Measurements from ENCODE around the gene RRP9. TPM values are rescaled to one million over a fixed set of nuclear protein-coding genes. Genes with fewer than 3 reads are reported as not detected.
"Not testable (repeated sequence)": the region's sequence is repeated elsewhere in the genome, so short reads cannot be mapped to it uniquely, and the experiment has no call there.

Gene RRP9, protein sequence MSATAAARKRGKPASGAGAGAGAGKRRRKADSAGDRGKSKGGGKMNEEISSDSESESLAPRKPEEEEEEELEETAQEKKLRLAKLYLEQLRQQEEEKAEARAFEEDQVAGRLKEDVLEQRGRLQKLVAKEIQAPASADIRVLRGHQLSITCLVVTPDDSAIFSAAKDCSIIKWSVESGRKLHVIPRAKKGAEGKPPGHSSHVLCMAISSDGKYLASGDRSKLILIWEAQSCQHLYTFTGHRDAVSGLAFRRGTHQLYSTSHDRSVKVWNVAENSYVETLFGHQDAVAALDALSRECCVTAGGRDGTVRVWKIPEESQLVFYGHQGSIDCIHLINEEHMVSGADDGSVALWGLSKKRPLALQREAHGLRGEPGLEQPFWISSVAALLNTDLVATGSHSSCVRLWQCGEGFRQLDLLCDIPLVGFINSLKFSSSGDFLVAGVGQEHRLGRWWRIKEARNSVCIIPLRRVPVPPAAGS
- polyA plus RNA-seq (2012; ENCODE audit: insufficient read depth, insufficient read length) = 83.8 TPM

DNA sequence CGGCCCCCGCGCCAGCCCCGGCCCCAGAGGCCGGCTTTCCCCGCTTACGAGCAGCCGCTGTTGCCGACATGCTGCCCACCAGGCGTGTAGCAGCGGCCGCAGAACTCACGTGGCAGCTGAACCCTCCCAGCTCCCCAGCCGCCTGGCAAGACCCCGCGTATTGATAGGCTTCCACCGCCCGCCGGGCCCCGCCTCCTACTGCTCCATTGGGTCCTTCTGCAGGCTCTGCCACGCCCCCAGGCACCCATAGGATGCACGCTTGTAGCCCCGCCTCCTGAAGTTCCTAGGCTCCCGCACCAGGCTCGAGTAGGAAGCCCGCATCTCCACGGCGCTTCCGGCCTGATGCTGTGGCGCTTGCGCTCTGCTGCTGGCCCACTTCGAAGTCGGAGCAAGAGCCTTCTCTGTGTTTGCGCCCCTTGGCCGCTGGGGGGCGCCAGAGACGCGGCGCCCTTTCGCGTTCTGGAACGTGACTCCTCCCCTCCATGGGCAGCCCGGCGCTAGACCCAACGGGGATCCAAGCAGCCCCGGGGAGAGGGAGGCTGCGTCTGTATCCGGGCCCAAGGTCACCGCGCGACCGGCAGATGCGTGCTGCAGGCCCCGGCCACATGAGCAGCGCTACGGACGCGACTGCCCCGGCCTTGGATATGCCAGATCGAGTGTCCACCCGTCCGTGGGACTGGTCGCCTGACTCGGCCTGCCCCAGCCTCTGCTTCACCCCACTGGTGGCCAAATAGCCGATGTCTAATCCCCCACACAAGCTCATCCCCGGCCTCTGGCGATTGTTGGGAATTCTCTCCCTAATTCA lies at the start of gene RRP9, which contains the start of gene PARP3:
RRP9 (minus strand) TSS at position 107 of the 805 bp plus-strand sequence; CDS start at position 70, 37 bp downstream.
PARP3 (plus strand) TSS at position 566 of the 805 bp plus-strand sequence. CDS start 993 bp downstream, outside the sequence.
- DNase-seq (ENCODE audit: low read depth, low spot score) = peak; percentile 99
- H3K4me3 ChIP-seq (ENCODE audit: low read length) = peak within 1 kb of the TSS; percentile 88

DNA sequence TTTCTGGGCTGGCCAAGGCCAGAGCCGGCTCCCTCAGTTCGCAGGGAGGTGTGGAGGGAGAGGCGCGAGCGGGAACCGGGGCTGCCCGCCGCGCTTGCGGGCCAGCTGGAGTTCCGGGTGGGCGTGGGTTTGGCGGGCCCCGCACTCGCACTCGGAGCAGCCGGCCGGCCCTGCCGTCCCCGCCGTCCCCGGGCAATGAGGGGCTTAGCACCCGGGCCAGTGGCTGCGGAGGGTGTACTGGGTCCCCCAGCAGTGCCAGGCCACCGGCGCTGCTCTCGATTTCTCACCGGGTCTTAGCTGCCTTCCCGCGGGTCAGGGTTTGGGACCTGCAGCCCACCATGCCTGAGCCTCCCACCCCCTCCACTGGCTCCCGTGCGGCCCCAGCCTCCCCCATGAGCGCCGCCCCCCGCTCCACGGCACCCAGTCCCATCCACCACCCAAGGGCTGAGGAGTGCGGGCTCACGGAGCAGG lies 48.8 kb upstream of the RRP9 start:
- H3K4me3 ChIP-seq (ENCODE audit: low read length) = not testable (repeated sequence)

DNA sequence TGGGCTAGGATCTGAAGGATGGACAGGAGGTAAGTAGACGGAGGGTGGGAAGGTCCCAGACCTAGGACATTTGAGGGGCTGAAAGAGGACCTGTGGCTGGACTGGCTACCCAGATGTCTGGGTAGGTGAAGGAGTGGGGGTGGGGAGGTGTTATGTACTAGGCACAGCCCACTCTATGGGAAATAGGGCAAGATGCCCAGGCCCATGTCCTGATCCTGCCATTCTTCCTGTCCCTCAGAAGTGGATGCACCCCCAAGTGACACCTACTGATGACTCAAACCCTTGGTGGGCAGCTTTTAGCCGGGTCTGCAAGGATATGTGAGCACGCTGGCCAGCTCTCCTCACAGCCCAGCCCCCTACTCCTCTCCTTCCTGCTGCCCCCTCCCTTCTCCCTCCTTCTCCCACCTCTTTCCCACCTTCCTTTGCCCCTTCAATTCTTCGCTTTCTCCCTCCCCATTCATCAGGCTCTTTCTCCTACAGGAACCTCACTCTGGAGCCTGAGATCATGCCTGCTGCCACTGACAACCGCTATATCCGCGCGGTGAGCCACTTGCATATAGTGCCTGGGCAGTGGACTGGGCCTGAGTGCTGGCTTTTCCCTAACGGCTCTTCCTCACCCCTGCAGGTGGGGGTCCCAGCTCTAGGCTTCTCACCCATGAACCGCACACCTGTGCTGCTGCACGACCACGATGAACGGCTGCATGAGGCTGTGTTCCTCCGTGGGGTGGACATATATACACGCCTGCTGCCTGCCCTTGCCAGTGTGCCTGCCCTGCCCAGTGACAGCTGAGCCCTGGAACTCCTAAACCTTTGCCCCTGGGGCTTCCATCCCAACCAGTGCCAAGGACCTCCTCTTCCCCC lies 46.8 kb upstream of the RRP9 start:
- no peak overlapping the region for H3K4me3 ChIP-seq (ENCODE audit: low read length)
- no peak for DNase-seq (ENCODE audit: low read depth, low spot score)

More for the DNA sequence above, 48.8 kb upstream of the RRP9 start:
- not testable (repeated sequence) for DNase-seq (ENCODE audit: low read depth, low spot score)

DNA sequence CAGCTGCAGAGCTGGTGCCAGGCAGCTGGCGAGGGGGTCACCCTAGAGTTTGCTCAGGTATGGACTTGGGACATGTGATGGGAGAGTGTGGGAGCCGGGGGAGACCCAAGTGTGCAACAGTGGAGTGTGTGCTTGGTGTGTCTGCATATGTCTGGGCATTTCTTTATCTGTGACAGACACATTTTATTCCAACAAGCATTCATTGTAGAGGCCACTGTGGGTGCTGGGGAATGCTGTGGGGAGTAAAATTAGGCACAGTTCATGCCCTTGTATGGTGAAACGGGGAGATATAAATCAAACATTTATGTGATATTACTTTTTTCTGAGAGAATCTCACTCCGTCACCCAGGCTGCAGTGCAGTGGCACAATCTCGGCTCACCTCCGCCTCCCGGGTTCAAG lies 45.9 kb upstream of the RRP9 start:
- no peak for DNase-seq (ENCODE audit: low read depth, low spot score)
- no peak overlapping the region for H3K4me3 ChIP-seq (ENCODE audit: low read length)

DNA sequence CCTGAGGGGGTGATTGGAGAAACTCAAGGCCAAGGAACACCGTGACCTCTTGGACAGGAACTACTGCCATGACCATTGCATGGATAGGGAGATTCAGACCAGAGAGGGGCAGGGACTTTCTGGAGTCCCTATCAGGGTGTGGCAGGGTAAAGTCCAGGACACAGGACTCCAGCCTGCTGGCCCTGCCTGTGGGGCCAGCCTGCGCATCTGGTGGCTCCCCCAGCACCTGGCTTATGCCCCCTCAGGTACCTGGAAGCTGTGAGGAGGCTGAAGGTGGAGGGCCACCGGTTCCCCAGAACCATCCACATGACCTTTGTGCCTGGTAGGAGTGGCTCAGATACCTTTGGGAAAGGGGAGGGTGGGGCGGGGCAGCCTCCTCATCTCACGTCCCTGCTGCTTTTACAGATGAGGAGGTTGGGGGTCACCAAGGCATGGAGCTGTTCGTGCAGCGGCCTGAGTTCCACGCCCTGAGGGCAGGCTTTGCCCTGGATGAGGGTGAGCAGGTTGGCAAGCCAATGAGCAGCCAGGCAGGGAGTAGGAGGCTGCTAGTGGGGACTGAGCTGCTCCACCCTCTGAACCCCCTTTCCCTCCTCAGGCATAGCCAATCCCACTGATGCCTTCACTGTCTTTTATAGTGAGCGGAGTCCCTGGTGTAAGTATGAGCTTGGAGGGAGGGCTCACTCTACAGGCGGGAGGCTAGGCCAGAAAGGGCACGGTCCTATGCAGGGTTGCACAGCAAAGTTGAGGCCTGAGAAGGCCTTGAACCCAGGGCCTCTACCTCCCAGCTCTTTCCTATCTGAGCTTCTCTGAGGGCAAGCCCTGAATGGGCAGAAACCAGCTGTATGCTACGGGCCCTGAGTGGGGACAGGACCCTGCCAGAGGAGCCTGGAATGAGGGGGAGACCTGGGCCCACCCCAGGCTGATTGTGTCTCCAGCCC lies 44.6 kb upstream of the RRP9 start:
- DNase-seq (ENCODE audit: low read depth, low spot score) = no peak
- no peak overlapping the region for H3K4me3 ChIP-seq (ENCODE audit: low read length)

DNA sequence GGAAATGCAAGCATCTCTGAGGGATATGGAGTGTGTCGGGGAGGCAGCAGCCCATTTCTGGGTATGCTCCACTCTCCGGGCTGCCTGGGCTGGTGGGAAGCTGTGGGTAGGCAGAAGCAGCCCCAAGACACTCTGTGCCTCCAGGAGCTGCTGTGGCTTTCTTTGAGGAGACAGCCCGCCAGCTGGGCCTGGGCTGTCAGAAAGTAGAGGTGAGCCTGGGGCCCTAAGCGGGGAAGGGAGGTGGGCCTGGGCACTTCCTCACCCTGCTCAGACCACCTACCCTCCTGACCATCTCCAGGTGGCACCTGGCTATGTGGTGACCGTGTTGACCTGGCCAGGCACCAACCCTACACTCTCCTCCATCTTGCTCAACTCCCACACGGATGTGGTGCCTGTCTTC lies 43.4 kb upstream of the RRP9 start:
- H3K4me3 ChIP-seq (ENCODE audit: low read length) = no peak overlapping the region
- no peak for DNase-seq (ENCODE audit: low read depth, low spot score)

DNA sequence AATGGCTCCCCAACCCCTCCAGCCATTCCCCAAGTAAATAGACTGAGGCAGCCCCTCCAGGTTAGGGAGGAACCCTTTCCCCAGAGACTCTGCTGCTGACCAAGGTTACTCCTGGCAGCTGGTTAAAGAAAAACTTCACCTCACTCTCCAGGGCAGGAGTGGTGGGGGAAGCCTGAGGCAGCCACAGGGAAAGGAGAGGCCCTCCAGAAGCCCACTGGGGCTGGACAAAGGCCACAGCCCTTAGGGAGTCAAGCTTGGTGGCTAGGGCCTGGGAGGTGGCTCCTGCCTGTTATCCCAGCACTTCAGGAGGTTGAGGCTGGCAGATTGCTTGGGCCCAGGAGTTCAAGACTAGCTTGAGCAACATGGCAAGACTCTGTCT lies 42.6 kb upstream of the RRP9 start:
- no peak for DNase-seq (ENCODE audit: low read depth, low spot score)
- no peak overlapping the region for H3K4me3 ChIP-seq (ENCODE audit: low read length)

DNA sequence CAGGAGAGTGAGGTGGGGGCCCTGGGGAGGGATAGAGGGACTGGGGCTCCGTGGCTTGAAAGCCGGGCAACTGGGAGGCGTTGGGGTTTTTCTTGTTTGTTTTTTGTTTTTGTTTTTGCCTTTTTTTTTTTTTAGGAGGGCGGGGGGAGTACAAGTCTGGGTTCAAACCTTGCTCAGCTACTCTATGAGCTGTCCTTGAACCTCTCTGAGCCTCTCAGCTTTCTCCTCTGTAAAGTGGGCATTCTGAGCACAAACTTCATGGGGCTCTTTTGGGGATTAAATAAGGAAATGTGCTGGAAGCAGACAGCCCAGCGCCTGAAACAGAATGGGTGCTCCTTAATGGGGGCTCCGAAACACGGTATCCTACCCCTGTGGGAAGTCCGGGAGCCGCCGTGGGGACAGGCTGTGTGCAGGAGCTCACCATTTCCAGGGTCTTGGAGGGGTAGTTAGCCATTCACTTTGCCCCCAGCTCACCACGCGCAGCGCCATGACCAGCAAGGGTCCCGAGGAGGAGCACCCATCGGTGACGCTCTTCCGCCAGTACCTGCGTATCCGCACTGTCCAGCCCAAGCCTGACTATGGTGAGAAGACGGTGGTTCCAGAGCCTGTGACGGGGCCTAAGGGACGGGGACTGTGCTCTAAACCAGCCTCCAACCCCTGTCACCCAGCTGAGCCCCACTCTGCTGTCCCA lies 42.0 kb upstream of the RRP9 start:
- H3K4me3 ChIP-seq (ENCODE audit: low read length) = peak overlapping the region; percentile 69
- no peak for DNase-seq (ENCODE audit: low read depth, low spot score)

DNA sequence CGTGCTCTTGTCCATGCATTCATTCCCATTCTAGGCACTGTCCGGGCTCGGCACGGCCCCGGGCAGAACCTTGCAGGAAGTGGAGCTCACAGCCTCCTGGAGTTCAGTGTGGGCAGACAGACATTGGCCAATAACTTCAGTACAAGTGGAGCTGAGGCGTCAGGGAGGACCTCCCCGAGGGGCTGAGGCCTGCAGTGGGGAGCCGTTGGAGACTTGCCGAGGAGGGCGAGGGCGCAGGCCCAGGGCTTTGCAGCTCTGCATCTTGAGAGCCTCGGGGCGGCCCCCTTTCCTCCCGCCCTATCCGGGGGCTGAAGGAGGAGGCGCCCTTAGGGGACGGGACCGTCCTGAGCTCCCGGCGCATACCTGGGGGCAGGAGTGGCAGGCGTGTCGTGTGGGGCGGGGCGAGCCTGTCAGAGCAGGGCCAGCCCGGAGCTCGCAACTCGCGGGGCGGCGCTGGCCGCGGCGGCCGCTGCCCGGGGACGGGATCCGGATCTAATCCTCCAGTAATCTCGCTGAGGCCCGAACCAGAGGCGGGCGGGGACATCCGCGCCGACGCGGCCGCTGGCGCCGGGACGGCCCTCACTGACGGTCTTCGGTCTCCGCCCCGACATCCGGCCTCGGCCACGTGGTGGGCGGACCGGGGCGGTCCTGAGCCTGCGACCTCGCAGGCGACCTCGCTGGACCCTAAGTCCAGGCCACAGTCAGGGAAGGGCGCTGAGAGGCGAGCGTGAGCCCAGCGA lies 41.3 kb upstream of the RRP9 start, which contains the start of gene ACY1:
ACY1 (plus strand) TSS at position 698 of the 740 bp plus-strand sequence. CDS start 530 bp downstream, outside the sequence.
- DNase-seq (ENCODE audit: low read depth, low spot score) = no peak
- H3K4me3 ChIP-seq (ENCODE audit: low read length) = peak within 1 kb of the TSS; percentile 69

DNA sequence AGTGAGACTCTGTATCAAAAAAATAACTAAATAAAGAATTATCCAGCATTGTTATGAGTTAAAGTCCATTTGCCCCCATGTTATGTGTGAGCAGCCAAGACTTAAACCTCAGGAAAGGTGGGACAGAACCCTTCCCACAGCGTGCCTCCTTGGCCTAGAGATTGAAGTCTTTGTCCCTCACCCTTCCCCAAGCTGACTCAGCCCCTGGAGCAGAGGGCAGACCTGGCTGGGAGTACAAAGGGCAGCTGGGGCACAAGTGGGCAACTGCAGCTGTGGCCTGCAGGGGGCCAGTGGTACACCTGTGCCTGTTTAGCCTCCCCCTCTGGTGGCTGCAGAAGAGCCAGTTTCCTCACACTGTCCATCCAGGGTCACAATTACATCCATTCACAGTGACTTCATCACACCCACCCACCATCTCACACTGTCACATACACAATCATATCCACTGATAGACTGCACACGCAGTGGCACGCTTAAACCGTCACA lies 40.7 kb upstream of the RRP9 start:
- H3K4me3 ChIP-seq (ENCODE audit: low read length) = peak overlapping the region; percentile 69
- DNase-seq (ENCODE audit: low read depth, low spot score) = no peak

DNA sequence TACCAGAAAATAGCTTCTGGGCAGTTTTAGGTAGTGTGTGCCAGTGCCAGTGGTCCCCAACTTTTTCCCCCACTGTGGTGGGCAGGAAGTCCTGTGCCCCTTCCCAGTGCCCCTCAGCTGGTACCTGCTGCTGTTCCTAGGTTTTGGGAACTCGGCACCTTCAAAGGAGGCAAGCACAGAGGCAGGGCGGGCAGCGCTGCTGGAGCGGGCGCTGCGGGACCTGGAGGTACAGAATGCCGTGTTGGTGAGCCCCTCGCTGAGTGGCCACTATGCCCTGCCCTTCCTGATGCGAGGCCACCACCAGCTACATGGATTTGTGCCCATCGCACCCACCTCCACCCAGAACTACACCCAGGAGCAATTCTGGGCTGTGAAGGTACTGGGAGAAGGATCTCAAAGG lies 38.5 kb upstream of the RRP9 start:
- no peak for DNase-seq (ENCODE audit: low read depth, low spot score)

DNA sequence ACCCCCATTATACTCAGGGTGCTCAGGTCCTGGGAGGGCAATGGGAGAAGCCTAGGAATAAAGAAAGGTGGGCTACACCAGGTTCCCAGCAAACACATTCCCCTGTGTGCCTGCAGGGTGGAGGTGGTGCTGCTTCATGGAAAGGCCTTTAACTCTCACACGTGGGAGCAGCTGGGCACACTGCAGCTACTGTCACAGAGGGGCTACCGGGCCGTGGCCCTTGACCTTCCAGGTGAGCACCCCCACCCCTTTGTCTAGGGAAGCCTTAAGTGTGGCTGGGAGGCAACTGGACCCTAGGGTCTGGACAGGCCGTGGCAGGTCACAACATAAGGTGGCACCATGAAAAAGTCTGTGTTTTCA lies 36.4 kb upstream of the RRP9 start:
- DNase-seq (ENCODE audit: low read depth, low spot score) = no peak
- H3K4me3 ChIP-seq (ENCODE audit: low read length) = no peak overlapping the region

More for the DNA sequence above, 38.5 kb upstream of the RRP9 start:
- H3K4me3 ChIP-seq (ENCODE audit: low read length) = no peak overlapping the region

DNA sequence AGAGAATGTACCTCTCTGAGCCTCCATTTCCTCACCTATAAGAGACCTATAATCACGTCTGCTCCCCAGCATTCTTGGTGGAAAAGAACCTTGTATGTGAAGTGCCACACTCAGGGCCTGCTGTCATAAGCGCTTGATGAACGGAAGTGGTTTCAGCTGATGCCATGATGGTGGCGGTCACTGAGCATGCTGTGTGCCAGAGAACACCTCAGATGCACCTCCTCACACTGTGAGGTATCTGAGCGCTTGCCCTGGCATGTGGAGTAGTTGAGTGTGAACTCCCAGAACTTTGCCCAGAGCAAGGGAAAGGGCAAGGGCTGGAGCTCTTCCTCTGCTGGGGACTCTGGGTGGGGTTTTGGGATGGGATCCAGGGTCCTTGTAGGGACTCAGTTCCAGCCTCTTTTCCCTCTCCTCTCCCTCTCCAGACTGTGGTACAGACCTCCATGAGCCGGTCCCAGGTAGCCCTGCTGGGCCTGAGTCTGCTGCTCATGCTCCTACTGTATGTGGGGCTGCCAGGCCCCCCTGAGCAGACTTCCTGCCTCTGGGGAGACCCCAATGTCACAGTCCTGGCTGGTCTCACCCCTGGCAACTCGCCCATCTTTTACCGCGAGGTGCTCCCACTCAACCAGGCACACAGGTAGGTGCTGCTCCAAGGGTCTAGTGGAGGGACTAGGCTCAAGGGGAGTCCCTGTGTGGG lies 35.9 kb upstream of the RRP9 start:
- DNase-seq (ENCODE audit: low read depth, low spot score) = peak; percentile 74
- H3K4me3 ChIP-seq (ENCODE audit: low read length) = no peak overlapping the region

DNA sequence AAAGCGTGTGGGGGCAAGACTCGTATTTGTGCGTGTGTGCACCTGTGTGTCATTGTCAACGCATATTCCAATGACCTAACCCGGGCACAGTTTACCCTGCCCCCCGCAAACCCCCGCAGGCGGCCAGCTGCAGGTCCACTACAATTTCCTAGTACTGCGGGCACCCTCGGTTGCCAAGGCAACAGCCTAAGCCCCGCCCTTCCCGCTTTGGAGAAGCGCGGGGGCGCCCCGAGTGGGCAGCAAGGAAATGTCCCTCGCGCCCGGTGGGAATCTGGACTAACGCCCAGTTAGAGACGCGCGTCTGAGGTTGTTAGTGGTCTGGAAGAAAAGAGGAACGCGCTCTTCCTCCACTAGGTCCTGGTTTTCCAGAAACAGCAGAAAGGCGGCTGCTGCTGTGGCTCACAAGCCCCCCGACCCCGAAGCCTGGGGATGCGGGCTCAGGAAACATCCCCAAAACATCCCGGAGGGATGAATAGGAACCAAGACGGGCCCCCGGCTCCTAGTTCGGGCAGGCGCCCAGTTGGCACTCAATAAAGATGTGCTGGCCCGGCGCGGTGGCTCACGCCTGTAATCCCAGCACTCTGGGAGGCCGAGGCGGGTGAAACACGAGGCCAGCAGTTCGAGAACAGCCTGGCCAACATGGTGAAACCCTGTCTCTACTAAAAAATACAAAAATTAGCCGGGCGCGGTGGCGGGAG lies 34.3 kb upstream of the RRP9 start:
- DNase-seq (ENCODE audit: low read depth, low spot score) = no peak
- H3K4me3 ChIP-seq (ENCODE audit: low read length) = peak overlapping the region; percentile 97
